ENCODE results near the gene PTPN4. TPM values are rescaled to one million over a fixed set of nuclear protein-coding genes. Genes with fewer than 3 reads are reported as not detected.

PTPN4 gene
- total and polyA plus RNA-seq, 9 of the 15 experiments (the other 6 are each of a cell fraction or from before 2014, with no cell fraction given) = 5.0 to 32.8 (median 27.3) TPM

- Histone ChIP-seq H3K9me1 (ENCODE audit: control insufficient read depth, insufficient read depth, low read length) (no peaks in the 10 kb centered on the region), H3K9ac (ENCODE audit: insufficient read depth in 1 of 2, low read depth in 2 of 2, low read length in 2 of 2) (no peak overlapping the region), H3K9me3 (replicated peaks; ENCODE audit: control insufficient read depth, insufficient read depth, low read depth, low read length) (no peaks in the 10 kb centered on the region), H3K27ac (ENCODE audit: extremely low read depth, low read depth, low read length) (no peak overlapping the region), H3K36me3 (ENCODE audit: control insufficient read depth, insufficient read depth, low read length) (no peaks in the 10 kb centered on the region), H3K4me3 (no peak overlapping the region), H2AFZ (ENCODE audit: low read depth, low read length) (no peak overlapping the region), H4K20me1 (replicated peaks; ENCODE audit: control insufficient read depth, insufficient read depth, low read length) (no peaks in the 10 kb centered on the region), H3K27me3 (ENCODE audit: control insufficient read depth in 2 of 2, insufficient read depth in 2 of 2, low read length in 2 of 2) (peaks cover 21 to 31% of the 10 kb centered on the region in 2 experiments), H3K79me2 (ENCODE audit: control insufficient read depth, insufficient read depth, low read length) (no peaks in the 10 kb centered on the region), H3K4me2 (ENCODE audit: insufficient read depth, low read length) (no peak overlapping the region), H3K4me1 (replicated peaks in 1 of 2; ENCODE audit: control insufficient read depth in 2 of 2, insufficient read depth in 2 of 2, low read length in 2 of 2) (no peaks in the 10 kb centered on the region)
- FAIRE-seq (no peak), ATAC-seq (no peak), DNase-seq (ENCODE audit: extremely low read depth in 1 of 4, low spot score in 3 of 4) (no peak)
- in situ Hi-C loops (cut with MboI) (no loop called here), intact Hi-C loops (cut with micrococcal nuclease) (no loop called here)
- ChIA-PET CTCF (ENCODE audit: low intra/inter-chr PET ratio) (no interaction called here), POLR2A (no interaction called here)
- no TSS peak for BruUV-seq (replicated peaks)
- 0 out of 2 replicates have a peak, but pooled peaks have one; percentile 16 for TF ChIP-seq FOSL1 (tag; conservative IDR thresholded peaks at IDR 0.05)
- TF ChIP-seq CLOCK (CRISPR knock-in tag; IDR thresholded peaks at IDR 0.05; ENCODE audit: borderline replicate concordance) = no peak
- WGBS (ENCODE audit: insufficient coverage, low coverage, missing lambda C conversion rate) = 2% methylated on average over 15 of the region's 15 CpGs
Measured at GRCh38 chr2:119746836-119747686, 12.7 kb upstream of the PTPN4 start.

All from K562 (cell line).